HL-60/S4 treated with phorbol 12-myristate 13-acetate at 8.2 ng/mL for 4 days and 3 days (cell line): ENCODE results near the gene SCUBE2.
"Not testable (repeated sequence)": the region's sequence is repeated elsewhere in the genome, so short reads cannot be mapped to it uniquely, and the experiment has no call there.

Source experiments
- in situ Hi-C: fragments of 300-500 bp; cut with MboI; formaldehyde crosslinking; loops from 2 replicates; pipeline ENCODE4 v1.15.0; 2022; ENCODE audit warnings: low sequenced_read_pairs

SCUBE2 gene

GRCh38 chr11:9013373-9013772, 78.0 kb downstream of the SCUBE2 start:
- in situ Hi-C loops = no loop called here

- in situ Hi-C loops = not testable (repeated sequence)
Measured at GRCh38 chr11:9009538-9009937, 81.9 kb downstream of the SCUBE2 start.

DNA sequence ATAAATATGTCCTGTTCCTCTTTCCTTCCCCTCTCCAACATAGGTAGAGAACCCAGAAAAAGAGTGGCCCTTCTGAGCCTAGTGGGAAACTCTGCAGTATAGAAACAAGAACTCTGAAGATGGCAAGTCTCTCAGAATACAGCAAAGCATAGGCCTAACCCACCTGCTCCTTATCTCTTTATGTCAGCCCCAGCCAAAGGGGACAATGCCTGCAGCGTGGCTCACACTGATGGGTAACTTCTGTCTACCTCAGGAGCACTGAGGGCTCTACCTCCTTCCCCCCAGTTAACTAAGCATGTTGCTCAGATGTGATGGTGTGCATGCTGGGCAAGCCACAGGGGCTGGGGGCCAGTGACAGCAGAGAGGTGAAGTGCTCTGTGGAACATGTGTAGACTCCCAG, 82.7 kb downstream of the SCUBE2 start:
- in situ Hi-C loops = no loop called here

GRCh38 chr11:9008011-9008550, 83.3 kb downstream of the SCUBE2 start:
- in situ Hi-C loops = no loop called here

DNA sequence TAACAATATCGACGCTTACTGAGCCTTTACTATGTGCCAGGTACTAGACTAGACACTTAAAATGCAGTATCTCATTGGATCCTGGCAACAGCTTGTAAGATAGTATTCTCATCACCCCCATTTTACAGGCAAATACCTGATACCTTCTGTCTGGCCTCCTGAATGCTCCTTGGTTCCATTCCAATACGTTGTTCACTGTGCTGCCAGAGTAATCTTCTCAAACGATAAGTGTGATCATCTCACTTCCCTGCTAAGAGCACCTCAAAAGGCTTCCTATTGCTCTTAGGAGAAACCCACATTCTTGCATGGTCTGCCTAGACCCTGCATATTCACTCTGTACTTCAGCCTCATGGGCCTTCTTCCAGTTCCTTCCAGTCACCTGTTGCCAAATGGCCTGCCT, 86.3 kb downstream of the SCUBE2 start:
- in situ Hi-C loops = no loop called here

DNA sequence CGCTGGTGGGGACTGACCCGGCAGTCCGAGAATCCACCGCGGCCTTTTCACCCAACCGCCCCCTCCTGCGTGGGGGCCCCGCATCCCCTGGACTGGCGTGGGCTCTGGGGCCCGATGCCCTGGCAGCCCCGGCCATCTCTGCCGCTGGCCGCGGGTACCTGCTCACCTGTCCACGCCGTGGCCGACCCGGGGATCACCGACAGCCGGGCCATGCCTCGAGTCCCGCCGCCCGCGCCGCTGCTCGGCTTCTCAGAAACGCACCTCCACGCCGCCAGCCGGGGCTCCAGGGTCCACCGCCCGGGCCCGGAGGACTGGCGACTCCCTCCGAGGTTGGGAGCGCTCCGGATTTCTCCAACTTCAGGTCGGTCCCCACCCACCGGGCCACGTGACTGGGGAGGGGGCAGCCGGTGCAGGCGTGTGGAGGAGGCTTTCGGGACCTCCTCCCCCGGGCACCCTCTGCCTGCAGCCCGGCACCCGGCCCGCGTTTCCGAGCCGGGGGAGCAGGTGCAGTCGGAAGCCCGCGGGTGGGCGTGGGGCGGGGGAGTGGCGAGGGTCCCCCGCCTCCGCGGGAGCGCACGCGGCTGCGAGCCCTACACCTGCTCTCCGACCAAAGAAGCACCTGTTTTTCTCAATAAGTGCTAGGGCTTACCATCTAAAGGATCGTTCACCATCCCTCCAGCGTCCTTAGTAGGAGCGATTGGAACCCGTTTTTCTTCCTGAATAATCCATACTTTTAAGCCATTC, 87.0 kb downstream of the SCUBE2 start:
- in situ Hi-C loops = no loop called here

DNA sequence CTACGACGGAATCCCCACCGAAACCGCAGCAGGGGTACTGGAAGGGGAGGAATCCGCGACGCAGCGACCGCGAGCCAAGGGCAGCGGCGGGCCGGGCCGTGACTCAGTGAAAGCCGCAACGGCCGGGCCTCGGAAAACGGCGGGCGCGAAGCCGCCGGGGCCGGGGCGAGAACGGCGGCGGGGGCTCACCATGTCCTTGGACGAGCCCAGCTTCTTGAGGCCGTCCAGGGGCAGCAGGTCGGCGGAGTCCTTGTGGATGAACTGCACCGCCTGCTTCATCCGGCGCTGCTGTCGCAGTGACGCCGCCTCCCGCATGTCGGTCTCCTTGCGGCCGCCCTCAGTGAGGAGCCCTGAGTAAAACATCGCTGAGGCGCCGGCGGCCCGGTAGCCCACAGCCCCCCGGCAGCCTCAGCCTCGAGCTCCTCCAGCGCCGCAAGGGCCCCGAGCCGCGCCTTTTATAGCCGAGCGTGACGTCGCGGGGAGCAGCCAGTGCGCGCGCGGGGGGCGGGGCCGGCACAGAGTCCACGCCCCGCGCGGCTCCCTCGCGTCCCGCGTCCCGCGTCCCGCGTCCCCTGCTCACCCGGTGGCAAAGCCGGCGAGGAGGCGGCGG, 87.7 kb downstream of the SCUBE2 start, which contains the start of gene NRIP3:
NRIP3 (minus strand) TSS at position 429 of the 610 bp plus-strand sequence; CDS start at position 363, 66 bp downstream.
- in situ Hi-C loops = no loop called here

- in situ Hi-C loops = no loop called here
Measured at GRCh38 chr11:9002920-9003572, 88.4 kb downstream of the SCUBE2 start.

DNA sequence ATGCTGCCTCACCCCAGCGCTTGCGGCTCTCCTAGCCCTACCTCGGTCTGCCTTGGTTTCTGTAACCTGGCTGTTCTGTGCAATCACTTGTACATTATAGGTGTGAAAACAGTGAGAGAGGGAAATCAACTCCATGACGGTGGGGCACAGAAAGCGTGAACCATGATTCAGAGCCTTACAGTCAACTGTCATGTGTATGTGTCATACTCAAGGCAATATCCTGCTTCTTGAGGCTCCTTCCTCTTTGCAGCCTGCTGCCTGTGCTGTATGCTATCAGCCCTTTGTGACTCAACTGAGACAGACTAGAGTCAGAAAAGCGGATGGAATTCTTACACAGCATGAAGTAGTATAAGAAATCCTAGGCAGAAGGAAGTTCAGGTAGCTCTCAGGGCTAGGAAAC, 89.7 kb downstream of the SCUBE2 start:
- in situ Hi-C loops = no loop called here

- in situ Hi-C loops = no loop called here
Measured at GRCh38 chr11:8998017-8998416, 93.4 kb downstream of the SCUBE2 start.

- in situ Hi-C loops = no loop called here
Measured at GRCh38 chr11:8997451-8997850, 93.9 kb downstream of the SCUBE2 start.

DNA sequence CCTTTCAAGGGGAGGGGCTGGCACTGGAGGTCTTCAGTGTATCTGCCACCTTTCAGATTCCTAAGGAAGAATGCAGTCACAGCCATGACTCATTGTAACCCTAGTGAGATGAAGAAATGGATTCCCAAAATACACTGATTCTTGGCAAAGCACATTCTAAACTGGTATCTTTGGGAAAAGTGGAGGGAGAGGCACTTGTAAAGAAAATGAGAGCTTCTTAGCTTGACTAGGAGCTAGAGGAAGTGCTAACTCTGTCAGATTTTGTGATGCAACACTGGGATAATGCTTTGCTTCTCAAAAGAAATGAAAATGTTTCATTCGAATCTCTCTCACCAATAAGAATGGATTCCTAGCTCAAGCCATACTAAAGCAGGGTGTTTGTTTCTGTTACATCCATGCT, 101.9 kb downstream of the SCUBE2 start:
- in situ Hi-C loops = no loop called here

- in situ Hi-C loops = no loop called here
Measured at GRCh38 chr11:8988329-8989234, 102.8 kb downstream of the SCUBE2 start.

DNA sequence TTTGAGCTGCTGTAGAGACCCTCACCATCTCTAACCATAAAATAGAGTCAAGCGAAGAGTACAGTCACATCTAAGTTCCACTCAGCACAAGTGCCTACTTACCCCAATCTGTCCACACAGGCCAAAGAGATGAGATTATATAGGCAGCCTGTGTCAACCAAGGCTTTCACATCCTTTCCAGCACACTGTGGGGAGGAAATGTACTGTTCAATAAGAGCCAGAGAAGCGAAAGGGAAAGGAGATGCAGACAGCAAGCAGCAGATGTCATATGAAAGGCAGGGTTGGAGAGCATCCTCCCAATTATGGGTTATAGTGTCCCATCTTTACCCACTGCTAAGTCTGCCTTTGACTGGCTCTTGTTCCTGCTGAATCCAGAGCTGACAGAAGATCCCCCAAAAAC, 104.0 kb downstream of the SCUBE2 start:
- in situ Hi-C loops = no loop called here

DNA sequence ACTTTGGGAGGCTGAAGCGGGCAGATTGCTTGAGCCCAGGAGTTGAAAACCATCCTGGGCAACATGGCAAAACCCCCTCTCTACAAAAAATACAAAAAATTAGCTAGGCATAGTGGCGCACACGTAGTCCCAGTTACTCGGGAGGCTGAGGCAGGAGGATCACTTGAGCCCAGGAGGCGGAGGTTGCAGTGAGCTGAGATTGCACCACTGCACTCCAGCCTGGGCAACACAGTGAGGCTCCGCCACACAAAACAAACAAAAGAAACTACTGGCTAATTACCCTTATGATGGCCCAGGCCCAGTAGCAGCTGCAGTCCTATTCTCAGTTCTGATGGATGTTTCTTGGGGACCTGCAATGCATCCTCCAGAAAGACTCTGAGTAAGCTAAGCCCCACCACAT, 104.6 kb downstream of the SCUBE2 start:
- in situ Hi-C loops = not testable (repeated sequence)

DNA sequence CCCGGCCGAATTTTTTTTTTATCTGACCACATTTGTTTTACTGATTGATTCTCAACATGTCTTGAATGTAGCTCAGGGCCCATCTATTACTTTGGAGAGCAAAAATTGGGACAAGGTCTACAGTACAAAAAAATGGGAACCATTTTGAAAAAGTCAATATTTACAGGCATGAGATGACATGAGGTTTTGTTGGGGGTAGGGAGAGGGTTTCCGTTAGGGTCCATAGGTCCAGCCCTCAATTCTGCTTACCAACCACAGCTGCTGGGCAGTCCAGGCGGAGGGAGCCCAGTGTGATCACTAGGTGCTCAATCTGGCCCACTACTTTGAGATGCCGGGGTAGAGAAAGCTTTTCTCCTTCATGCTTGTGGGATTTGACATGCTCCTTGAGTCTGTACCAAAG, 105.9 kb downstream of the SCUBE2 start:
- in situ Hi-C loops = no loop called here

GRCh38 chr11:8983552-8983951, 107.8 kb downstream of the SCUBE2 start:
- in situ Hi-C loops = no loop called here

DNA sequence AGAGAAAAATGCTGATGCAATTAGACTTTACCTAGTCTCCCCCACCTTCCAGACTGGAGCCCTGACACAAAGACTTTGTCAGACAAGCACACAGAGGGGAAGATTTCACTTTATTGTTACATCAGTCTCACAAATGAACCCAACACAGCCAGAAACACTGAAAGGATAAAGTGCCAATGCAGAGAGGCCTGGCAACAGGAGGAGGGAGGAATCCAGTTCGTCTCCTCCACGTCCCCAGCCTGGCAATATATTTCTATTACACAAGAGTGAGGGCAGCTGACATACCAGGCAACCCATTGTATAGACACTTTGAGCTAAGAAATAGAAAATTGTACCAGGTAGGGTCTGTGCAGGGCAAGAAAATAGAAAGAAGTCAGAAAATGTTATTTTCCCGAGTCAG, 110.9 kb downstream of the SCUBE2 start:
- in situ Hi-C loops = no loop called here

GRCh38 chr11:8979365-8979764, 112.0 kb downstream of the SCUBE2 start:
- in situ Hi-C loops = not testable (repeated sequence)

DNA sequence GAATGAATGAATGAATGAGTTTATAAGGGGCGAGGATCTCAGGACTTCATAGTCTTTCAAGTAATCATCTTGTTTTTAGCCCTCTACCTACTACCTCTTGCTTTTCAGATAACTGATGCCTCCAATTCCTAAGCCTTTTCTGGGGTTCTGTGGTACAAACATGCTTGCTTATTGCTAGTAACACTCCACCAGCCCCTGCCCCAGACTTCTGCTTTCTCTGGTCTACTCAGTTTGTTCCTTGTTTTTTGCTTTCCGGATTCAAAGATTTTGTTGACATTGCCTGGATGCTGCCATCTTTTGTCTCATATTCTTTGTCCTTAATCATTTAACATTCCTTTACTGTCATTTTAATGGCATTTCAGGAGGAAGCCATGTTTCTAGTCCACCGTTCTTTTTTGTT, 118.3 kb downstream of the SCUBE2 start:
- in situ Hi-C loops = no loop called here

DNA sequence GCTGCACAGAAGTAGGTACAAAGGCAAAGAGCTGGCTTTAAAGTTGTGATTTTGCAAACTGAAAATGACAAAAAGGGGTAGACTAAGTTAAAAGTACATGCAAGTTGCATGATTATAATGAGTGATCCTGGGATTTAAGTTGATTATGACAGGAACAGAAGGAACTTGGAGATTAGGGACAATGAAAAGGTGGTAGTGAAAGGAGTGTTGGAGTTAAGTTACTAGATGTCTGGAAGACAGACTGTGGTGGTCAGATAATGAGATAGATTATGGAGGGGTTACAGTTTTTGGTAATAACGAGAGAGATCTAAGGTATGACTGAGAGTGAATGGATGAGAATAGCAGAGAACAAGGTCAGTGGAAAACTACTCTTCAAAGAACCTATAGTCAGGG, 119.5 kb downstream of the SCUBE2 start:
- in situ Hi-C loops = no loop called here
